Fibroblast of the aortic adventitia (primary cell): Measurements from ENCODE around the gene RBM38. TPM values are rescaled to one million over a fixed set of nuclear protein-coding genes. Genes with fewer than 3 reads are reported as not detected.

Experiments used
- DNase-seq: peaks from one replicate; pipeline ENCODE4 v3.0.0-alpha.2; 2010; ENCODE audit warnings: low read depth
- H3K4me3 ChIP-seq: 2 replicates; pipeline ENCODE4 v1.5.1; 2011; ENCODE audit warnings: low read depth, mild to moderate bottlenecking, control low read depth, low read length, moderate library complexity
- CTCF ChIP-seq: IDR thresholded peaks from 2 replicates; pipeline ENCODE4 v1.5.1; 2011; ENCODE audit warnings: mild to moderate bottlenecking, low read length, control low read depth, inconsistent platforms; ENCODE audit not compliant: insufficient read depth
- total RNA-seq: library from RNA; depleted of rRNA; stranded (reverse); fragments of >200 nt; gene quantifications from 2 replicates; pipeline ENCODE4 v1.2.3, GENCODE V29; 2012; ENCODE audit warnings: low replicate concordance

Gene RBM38
- total RNA-seq, 1 donor = 6.1 TPM

GRCh38 chr20:57437672-57438330 is 46.6 kb downstream of the RBM38 start:
- no peak for TF ChIP-seq CTCF
- DNase-seq = no peak
- H3K4me3 ChIP-seq = no peak overlapping the region

GRCh38 chr20:57438552-57438951 is 47.4 kb downstream of the RBM38 start:
- no peak overlapping the region for H3K4me3 ChIP-seq
- TF ChIP-seq CTCF = no peak
- no peak for DNase-seq

GRCh38 chr20:57439432-57439831 is 48.2 kb downstream of the RBM38 start:
- no peak for TF ChIP-seq CTCF
- no peak overlapping the region for H3K4me3 ChIP-seq
- no peak for DNase-seq

GRCh38 chr20:57439993-57440392 is 48.8 kb downstream of the RBM38 start:
- no peak overlapping the region for H3K4me3 ChIP-seq
- DNase-seq = no peak
- no peak for TF ChIP-seq CTCF

GRCh38 chr20:57440678-57441509 is 49.7 kb downstream of the RBM38 start:
- TF ChIP-seq CTCF = no peak
- DNase-seq = peak; percentile 73

GRCh38 chr20:57441510-57442154 is 50.4 kb downstream of the RBM38 start:
- no peak overlapping the region for H3K4me3 ChIP-seq
- TF ChIP-seq CTCF = no peak
- DNase-seq = no peak

More at GRCh38 chr20:57440678-57441509, 49.7 kb downstream of the RBM38 start:
- H3K4me3 ChIP-seq = no peak overlapping the region
